Omental fat pad (tissue), 4 donors: ENCODE results near the gene COL27A1. TPM values are rescaled to one million over a fixed set of nuclear protein-coding genes. Genes with fewer than 3 reads are reported as not detected.

Source experiments
- ATAC-seq: fragments of 150-250 bp; one replicate; pipeline ENCODE4 v1.9.1; 2016; ENCODE audit warnings: mild to moderate bottlenecking, moderate library complexity; ENCODE audit not compliant: low FRiP score
- DNase-seq: peaks from one replicate; pipeline ENCODE4 v3.0.0-alpha.2; 2019; ENCODE audit warnings: low spot score
- CTCF ChIP-seq, 3 donors: fragments of 450-650 bp; IDR thresholded peaks; one replicate each; pipeline ENCODE4 v1.5.1; 2016 to 2017; ENCODE audit warnings: antibody characterized with exemption in 3 of 3, mild to moderate bottlenecking in 3 of 3, moderate library complexity in 2 of 3
- total RNA-seq, 4 donors: library from RNA; depleted of rRNA; stranded (reverse); fragments of >200 nt; gene quantifications; one replicate each; pipeline ENCODE4 v1.1.0, GENCODE V29; 2016

Gene COL27A1
- total RNA-seq, 4 donors from 2014 or later: 4.9 to 78.9 (median 10.1) TPM

- TF ChIP-seq CTCF (IDR thresholded peaks at IDR 0.05): no peak
- no peak for ATAC-seq
- DNase-seq: no peak
These were observed 10.8 kb downstream of the COL27A1 start for GRCh38 chr9:114166103-114166470.

GRCh38 chr9:114166614-114167572 lies 11.6 kb downstream of the COL27A1 start:
- TF ChIP-seq CTCF (IDR thresholded peaks at IDR 0.05): no peak
- DNase-seq (no peak), ATAC-seq (no peak)

GRCh38 chr9:114167591-114168091 lies 12.3 kb downstream of the COL27A1 start:
- ATAC-seq (no peak), DNase-seq (no peak)
- no peak for TF ChIP-seq CTCF (IDR thresholded peaks at IDR 0.05)

- no peak for DNase-seq
- no peak for ATAC-seq
- TF ChIP-seq CTCF (IDR thresholded peaks at IDR 0.05): no peak
These were observed 13.1 kb downstream of the COL27A1 start for GRCh38 chr9:114168281-114169028.

GRCh38 chr9:114169029-114169951 lies 14.0 kb downstream of the COL27A1 start:
- TF ChIP-seq CTCF (IDR thresholded peaks at IDR 0.05): no peak
- ATAC-seq: no peak
- no peak for DNase-seq

- DNase-seq (no peak), ATAC-seq (no peak)
- TF ChIP-seq CTCF (IDR thresholded peaks at IDR 0.05): no peak
These were observed 14.8 kb downstream of the COL27A1 start for GRCh38 chr9:114169952-114170770.
